ENCODE measurements around the gene SKIC3. TPM values are rescaled to one million over a fixed set of nuclear protein-coding genes. Genes with fewer than 3 reads are reported as not detected.

Gene SKIC3
- total and polyA plus RNA-seq, 2 experiments from 2014 or later, result 46.5 to 47.2 TPM

GRCh38 chr5:95532415-95532814 is 22.4 kb downstream of the SKIC3 start:
- no peaks in the 10 kb centered on the region for H3K4me1 ChIP-seq (ENCODE audit: low read depth)
- TF ChIP-seq, protein P1, sequence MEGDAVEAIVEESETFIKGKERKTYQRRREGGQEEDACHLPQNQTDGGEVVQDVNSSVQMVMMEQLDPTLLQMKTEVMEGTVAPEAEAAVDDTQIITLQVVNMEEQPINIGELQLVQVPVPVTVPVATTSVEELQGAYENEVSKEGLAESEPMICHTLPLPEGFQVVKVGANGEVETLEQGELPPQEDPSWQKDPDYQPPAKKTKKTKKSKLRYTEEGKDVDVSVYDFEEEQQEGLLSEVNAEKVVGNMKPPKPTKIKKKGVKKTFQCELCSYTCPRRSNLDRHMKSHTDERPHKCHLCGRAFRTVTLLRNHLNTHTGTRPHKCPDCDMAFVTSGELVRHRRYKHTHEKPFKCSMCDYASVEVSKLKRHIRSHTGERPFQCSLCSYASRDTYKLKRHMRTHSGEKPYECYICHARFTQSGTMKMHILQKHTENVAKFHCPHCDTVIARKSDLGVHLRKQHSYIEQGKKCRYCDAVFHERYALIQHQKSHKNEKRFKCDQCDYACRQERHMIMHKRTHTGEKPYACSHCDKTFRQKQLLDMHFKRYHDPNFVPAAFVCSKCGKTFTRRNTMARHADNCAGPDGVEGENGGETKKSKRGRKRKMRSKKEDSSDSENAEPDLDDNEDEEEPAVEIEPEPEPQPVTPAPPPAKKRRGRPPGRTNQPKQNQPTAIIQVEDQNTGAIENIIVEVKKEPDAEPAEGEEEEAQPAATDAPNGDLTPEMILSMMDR (IDR thresholded peaks at IDR 0.05; ENCODE audit: low read depth, low read length), result no peak
- H3K4me3 ChIP-seq, result no peak overlapping the region
- peaks cover 47% of the 10 kb centered on the region for H3K36me3 ChIP-seq
- H3K9me3 ChIP-seq (ENCODE audit: low read depth), result no peaks in the 10 kb centered on the region
- DNase-seq (ENCODE audit: low read depth in 1 of 2, low spot score in 1 of 2), result no peak
- H3K27me3 ChIP-seq, result no peaks in the 10 kb centered on the region
- H3K27ac ChIP-seq, result no peak overlapping the region

DNA sequence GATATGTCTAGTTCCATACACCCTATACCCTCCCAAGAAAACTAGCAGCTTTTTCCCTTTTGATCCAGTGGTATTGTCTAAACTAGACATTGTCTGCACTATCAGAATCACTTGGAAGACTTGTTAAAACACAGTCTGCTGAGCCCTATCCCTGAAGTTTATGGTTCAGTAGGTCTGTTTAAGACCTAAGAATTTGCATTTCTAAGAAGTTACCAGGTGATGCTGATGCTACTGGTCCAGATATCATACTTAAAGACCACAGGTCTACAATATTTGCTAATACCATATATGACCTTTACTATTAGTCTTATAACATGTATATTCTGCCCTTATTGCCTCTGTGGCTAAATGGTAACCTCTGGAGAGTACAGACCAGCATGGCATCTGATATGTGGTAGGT is 23.3 kb downstream of the SKIC3 start:
- TF ChIP-seq, protein P1 (IDR thresholded peaks at IDR 0.05; ENCODE audit: low read depth, low read length), result no peak
- no peaks in the 10 kb centered on the region for H3K27me3 ChIP-seq
- no peaks in the 10 kb centered on the region for H3K4me1 ChIP-seq (ENCODE audit: low read depth)
- no peak overlapping the region for H3K27ac ChIP-seq
- no peak for DNase-seq (ENCODE audit: low read depth in 1 of 2, low spot score in 1 of 2)
- peaks cover 44% of the 10 kb centered on the region for H3K36me3 ChIP-seq
- no peaks in the 10 kb centered on the region for H3K9me3 ChIP-seq (ENCODE audit: low read depth)
- H3K4me3 ChIP-seq, result no peak overlapping the region

DNA sequence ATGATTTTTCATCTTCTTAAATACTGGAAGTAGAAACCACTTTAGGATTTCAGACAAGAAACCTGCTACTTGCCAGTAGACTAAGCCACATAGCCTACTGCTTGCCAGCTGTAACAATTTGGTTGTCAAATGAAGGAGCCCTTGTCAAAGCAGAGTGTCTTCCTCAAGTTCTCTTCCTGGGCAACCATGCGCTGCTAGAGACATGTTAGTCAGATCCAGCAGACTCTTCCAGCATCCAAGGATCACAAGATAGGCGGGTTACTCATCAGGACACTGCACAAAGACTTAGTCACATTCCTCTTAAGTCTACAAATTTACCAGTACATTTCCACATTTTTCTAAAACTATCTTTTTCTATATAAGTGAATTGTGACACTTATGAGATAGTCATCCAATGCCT is 24.4 kb downstream of the SKIC3 start:
- peak in 1 of 2 donors; percentile 72 for DNase-seq (ENCODE audit: low read depth in 1 of 2, low spot score in 1 of 2)
- no peaks in the 10 kb centered on the region for H3K4me1 ChIP-seq (ENCODE audit: low read depth)
- TF ChIP-seq, protein P1 (IDR thresholded peaks at IDR 0.05; ENCODE audit: low read depth, low read length), result no peak
- no peak overlapping the region for H3K4me3 ChIP-seq
- no peak overlapping the region for H3K27ac ChIP-seq
- H3K27me3 ChIP-seq, result no peaks in the 10 kb centered on the region
- H3K9me3 ChIP-seq (ENCODE audit: low read depth), result no peaks in the 10 kb centered on the region
- H3K36me3 ChIP-seq, result peaks cover 33% of the 10 kb centered on the region

DNA sequence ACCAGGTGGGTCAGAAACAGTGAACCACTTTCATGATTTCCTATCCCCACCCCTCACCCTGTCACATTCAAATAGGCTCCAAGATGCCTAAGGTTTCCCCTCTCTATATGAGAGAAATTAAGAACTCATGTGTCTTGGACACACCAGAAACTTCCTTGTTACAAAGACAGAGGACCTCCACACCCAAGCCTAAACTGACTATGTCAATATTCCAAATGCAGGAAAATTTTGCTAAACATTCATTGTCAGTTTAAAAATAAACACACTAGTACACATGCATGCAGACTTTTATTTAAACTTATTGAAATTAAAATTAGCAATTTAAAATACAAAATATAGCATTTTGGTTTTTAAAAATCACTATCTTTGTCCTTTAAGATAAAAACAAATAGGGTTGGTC is 26.2 kb downstream of the SKIC3 start:
- Histone ChIP-seq H3K4me1 (ENCODE audit: low read depth) (no peaks in the 10 kb centered on the region), H3K27me3 (no peaks in the 10 kb centered on the region), H3K4me3 (no peak overlapping the region), H3K27ac (no peak overlapping the region), H3K36me3 (peaks cover 47% of the 10 kb centered on the region), H3K9me3 (ENCODE audit: low read depth) (no peaks in the 10 kb centered on the region)
- no peak for DNase-seq (ENCODE audit: low read depth in 1 of 2, low spot score in 1 of 2)
- TF ChIP-seq, protein P1 (IDR thresholded peaks at IDR 0.05; ENCODE audit: low read depth, low read length), result no peak

DNA sequence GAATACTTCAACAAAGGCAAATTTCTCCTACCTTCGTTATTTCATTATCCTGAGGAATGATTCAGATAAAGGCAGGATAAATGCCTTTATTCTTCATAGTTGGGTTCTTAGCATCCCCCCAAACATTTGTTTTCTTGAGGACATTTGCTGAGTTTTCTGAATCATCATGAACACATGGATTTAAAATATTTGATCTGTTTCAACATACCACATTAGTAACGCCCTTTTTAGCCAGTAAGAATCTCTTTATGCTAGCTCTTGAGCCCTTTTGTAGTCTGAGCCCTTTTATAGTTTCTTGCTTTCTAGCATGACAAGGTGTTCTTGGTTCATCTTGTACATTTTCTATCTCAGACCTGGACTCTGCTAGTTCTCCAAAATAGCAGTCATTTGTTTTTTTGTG is 27.9 kb downstream of the SKIC3 start:
- Histone ChIP-seq H3K27me3 (no peaks in the 10 kb centered on the region), H3K9me3 (ENCODE audit: low read depth) (no peaks in the 10 kb centered on the region), H3K4me3 (no peak overlapping the region), H3K4me1 (ENCODE audit: low read depth) (no peaks in the 10 kb centered on the region), H3K36me3 (peaks cover 54% of the 10 kb centered on the region), H3K27ac (no peak overlapping the region)
- DNase-seq (ENCODE audit: low read depth in 1 of 2, low spot score in 1 of 2), result no peak
- TF ChIP-seq, protein P1 (IDR thresholded peaks at IDR 0.05; ENCODE audit: low read depth, low read length), result no peak

- H3K36me3 ChIP-seq, result peaks cover 66% of the 10 kb centered on the region
These were observed 30.4 kb downstream of the SKIC3 start for GRCh38 chr5:95524423-95524822.

More at GRCh38 chr5:95524423-95524822, 30.4 kb downstream of the SKIC3 start:
- no peaks in the 10 kb centered on the region for H3K27me3 ChIP-seq
- no peaks in the 10 kb centered on the region for H3K4me1 ChIP-seq (ENCODE audit: low read depth)
- TF ChIP-seq, protein P1 (IDR thresholded peaks at IDR 0.05; ENCODE audit: low read depth, low read length), result no peak
- no peaks in the 10 kb centered on the region for H3K9me3 ChIP-seq (ENCODE audit: low read depth)
- H3K27ac ChIP-seq, result no peak overlapping the region
- no peak overlapping the region for H3K4me3 ChIP-seq
- no peak for DNase-seq (ENCODE audit: low read depth in 1 of 2, low spot score in 1 of 2)

Measured in cardiac muscle cell (in vitro differentiated cells and primary cell).